NCI-H345 (cell line): ENCODE results near the gene TMEM60.
A peak's percentile ranks its signal among the peaks of the same experiment; 100 is the strongest.
"Not testable (repeated sequence)": the region's sequence is repeated elsewhere in the genome, so short reads cannot be mapped to it uniquely, and the experiment has no call there.

Experiments
- DNase-seq: peaks from one replicate; lab custom pipeline; 2025; lab: John Stamatoyannopoulos, UW

TMEM60 gene

GRCh38 chr7:77798394-77799077 lies at the start of gene TMEM60, which contains the start of gene PHTF2:
Gene TMEM60 (minus strand): TSS chr7:77798434. CDS start chr7:77794373, 4,061 bp downstream.
Gene PHTF2 (plus strand): TSS chr7:77798773.
- DNase-seq: peak; percentile 100

- DNase-seq: no peak
These were observed 48.3 kb upstream of the TMEM60 start for GRCh38 chr7:77846317-77847092.

GRCh38 chr7:77843194-77843593 lies 45.0 kb upstream of the TMEM60 start:
- DNase-seq: no peak

- no peak for DNase-seq
These were observed 41.7 kb upstream of the TMEM60 start for GRCh38 chr7:77839919-77840318.

GRCh38 chr7:77838929-77839491 lies 40.8 kb upstream of the TMEM60 start:
- DNase-seq: peak; percentile 19

GRCh38 chr7:77837966-77838365 lies 39.7 kb upstream of the TMEM60 start:
- no peak for DNase-seq

DNA sequence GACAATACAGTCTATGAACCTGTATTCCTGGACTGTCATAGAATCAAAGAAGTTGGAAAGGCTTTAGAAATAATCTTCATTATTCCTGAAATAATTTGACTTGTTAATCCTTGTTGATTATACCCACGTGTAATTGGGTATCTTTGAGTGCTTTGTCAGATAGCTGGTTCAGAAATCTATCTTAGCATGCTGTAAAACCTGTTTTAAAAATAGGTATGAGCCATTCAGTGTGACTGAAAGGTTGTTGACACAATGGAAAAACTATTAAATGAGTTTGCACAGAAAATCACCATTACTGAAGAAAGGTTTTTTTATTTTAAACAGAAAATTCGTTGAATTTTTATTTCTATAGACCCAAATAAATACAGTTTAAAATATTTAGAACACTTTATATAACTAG lies 39.0 kb upstream of the TMEM60 start:
- DNase-seq: peak; percentile 24

DNA sequence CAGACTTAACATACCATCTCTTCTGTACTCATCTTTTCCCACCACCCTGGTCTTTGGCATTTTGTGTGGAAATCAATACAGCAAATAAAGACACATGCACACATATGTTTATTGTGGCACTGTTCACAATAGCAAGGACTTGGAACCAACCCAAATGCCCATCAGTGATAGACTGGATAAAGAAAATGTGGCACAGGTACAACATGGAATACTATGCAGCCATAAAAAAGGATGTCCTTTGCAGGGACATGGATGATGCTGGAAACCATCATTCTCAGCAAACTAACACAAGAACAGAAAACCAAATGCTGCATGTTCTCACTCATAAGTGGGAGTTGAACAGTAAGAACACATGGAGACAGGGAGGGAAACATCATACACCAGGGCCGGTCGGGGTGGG lies 38.2 kb upstream of the TMEM60 start:
- not testable (repeated sequence) for DNase-seq

GRCh38 chr7:77833136-77833535 lies 34.9 kb upstream of the TMEM60 start:
- no peak for DNase-seq

DNA sequence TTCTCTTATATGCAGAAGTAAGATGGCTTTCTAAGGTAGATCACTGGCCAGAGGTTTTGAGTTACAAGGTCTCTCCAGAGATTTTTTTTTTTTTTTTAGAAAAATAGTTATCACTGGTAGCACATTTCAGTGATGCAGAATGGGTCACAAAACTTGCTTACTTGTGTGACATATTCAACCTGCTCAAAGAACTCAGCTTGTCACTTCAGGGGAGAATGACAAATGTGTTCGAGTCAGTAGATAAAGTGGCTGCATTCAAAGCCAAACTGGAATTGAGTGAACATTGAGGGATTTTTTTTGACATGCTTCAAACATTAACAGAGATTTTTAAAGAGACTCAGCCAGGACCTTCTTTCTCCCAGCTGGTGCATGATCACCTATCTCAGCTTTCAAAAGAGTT lies 33.7 kb upstream of the TMEM60 start:
- DNase-seq: no peak

DNA sequence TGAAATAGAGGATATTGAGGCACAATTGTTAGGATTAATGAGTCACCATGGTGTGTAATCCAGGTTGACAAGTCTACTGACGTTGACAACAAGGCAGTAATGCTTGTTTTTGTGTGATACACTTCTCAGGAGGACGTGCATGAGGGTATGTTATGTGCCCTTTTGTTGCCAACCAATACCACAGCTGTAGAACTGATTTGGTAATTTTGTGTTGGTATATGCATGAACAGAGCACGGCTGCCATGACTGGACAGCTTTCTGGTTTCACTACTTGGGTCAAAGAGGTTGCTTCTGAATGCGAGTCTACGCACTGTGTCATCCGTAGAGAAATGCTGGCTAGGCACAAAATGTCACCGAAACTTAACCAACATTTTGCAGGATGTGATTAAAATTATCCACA lies 33.2 kb upstream of the TMEM60 start:
- DNase-seq: no peak

- peak; percentile 81 for DNase-seq
These were observed 32.6 kb upstream of the TMEM60 start for GRCh38 chr7:77830649-77831355.

- DNase-seq: no peak
These were observed 29.8 kb upstream of the TMEM60 start for GRCh38 chr7:77827999-77828398.

DNA sequence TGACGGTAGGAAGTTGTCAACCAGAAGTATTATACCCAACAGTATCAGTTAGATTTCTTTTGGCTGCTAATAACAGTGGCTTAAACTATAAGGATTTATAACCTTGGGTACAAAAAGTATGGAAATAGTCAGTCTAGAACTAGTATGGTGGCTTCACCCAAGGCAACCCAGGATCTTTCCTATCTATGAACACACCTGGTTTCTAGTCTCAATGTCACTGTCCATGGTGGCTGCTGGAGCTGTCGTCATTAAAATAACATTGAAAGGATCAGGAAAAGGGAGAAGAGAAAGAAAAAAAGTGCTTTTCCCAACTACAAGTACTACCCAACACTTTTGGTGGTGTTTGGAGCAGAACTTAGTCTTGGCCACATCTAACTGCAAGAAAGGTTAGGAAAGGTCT lies 28.1 kb upstream of the TMEM60 start:
- DNase-seq: no peak

DNA sequence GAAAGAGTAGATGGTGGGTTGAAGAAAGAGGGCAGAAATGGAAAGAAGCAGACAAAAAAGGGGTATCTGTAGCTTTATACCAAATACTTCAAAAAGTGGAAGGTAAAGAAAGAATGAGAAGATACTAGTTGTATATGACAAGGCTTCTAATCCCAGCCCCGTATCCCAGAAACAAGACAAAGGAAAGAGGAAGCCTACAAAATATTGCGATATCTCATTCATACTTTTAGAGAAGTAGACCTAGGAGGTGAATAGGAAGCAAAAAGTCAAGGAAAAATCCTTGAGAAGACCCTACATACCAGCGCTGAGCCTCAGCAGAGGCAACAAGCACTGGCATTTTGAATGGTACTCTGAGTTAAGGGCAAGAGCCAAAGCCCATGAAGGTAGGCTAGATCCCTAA lies 26.9 kb upstream of the TMEM60 start:
- no peak for DNase-seq

- DNase-seq: no peak
These were observed 26.4 kb upstream of the TMEM60 start for GRCh38 chr7:77824636-77825035.

DNA sequence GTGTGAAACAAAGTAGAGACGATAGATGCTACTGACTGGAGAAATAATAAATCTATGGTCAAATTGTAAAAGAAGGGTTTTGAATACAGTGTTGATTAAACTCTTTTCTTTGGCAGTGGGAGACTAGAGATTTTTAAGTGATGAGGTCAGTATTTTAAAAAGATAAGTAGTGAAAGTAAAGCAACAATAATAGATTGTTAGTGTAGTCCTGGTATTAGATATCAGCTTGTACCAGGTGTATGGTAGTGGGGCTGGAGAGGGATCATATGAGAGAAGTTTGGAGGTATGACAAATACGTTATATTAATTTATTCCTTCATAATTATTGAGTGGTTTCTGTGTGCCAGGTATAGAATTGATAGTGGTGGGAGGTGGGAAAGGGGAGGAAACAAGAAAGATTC lies 25.6 kb upstream of the TMEM60 start:
- DNase-seq: no peak

- DNase-seq: peak; percentile 15
These were observed 24.0 kb upstream of the TMEM60 start for GRCh38 chr7:77822269-77822668.

- DNase-seq: no peak
These were observed 22.7 kb upstream of the TMEM60 start for GRCh38 chr7:77820967-77821366.

- no peak for DNase-seq
These were observed 20.8 kb upstream of the TMEM60 start for GRCh38 chr7:77819021-77819420.

DNA sequence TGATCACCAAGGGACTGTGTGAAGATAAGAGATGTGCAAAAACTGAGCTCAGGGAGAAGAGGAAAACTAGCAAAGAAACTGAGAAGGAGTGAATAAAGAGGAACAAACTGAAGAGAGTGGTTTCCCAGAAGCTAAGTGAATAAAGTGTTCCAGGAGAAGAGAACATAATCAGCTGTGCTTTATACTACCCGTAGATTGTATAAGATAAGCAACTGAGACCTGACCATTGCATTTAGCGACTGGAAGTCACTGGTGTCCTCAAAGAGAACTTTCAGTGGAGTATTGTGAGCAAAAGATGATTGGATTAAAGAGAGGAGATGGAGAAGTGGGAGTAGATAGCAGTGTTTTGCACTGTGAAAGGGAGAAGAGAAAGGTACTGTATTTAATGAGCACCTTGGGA lies 14.9 kb upstream of the TMEM60 start:
- no peak for DNase-seq

GRCh38 chr7:77812290-77812685 lies 14.1 kb upstream of the TMEM60 start:
- no peak for DNase-seq
